Measurements from ENCODE around the gene CCL5.

- no peak for TF ChIP-seq POLR2AphosphoS5 (IDR thresholded peaks at IDR 0.05; ENCODE audit: low read depth, low read length)
- no peak for TF ChIP-seq EZH2 (IDR thresholded peaks at IDR 0.05)
- TF ChIP-seq FOSL1 (IDR thresholded peaks at IDR 0.05; ENCODE audit: low read depth): no peak
- no peak for TF ChIP-seq SIN3A (IDR thresholded peaks at IDR 0.05; ENCODE audit: low read depth)
- no peak for TF ChIP-seq POLR2A (IDR thresholded peaks at IDR 0.05; ENCODE audit: borderline replicate concordance, extremely low read depth, insufficient read depth, insufficient read length)
- TF ChIP-seq EZH2phosphoT487 (IDR thresholded peaks at IDR 0.05; ENCODE audit: borderline replicate concordance): no peak
- TF ChIP-seq EGR1 (IDR thresholded peaks at IDR 0.05; ENCODE audit: low read depth): no peak
- no peak for TF ChIP-seq CTCF (IDR thresholded peaks at IDR 0.05 in 2 of 3, conservative IDR thresholded peaks at IDR 0.05 in 1 of 3; ENCODE audit: borderline replicate concordance in 1 of 3, insufficient read depth in 1 of 3, low read depth in 2 of 3, low read length in 2 of 3)
- TF ChIP-seq MAX (IDR thresholded peaks at IDR 0.05): no peak
- TF ChIP-seq SP1 (IDR thresholded peaks at IDR 0.05; ENCODE audit: low read depth): no peak
- TF ChIP-seq REST (IDR thresholded peaks at IDR 0.05; ENCODE audit: low read depth): no peak
- no peak for TF ChIP-seq ELF1 (IDR thresholded peaks at IDR 0.05; ENCODE audit: borderline replicate concordance, low read depth)
- TF ChIP-seq YY1 (IDR thresholded peaks at IDR 0.05; ENCODE audit: extremely low read depth, insufficient replicate concordance, low read depth, low read length): no peak
- TF ChIP-seq ZFX (IDR thresholded peaks at IDR 0.05): no peak
These were observed 35.6 kb downstream of the CCL5 start for GRCh38 chr17:35844547-35844946.

All from HCT116 (cell line).